ENCODE data around the gene GPC3.
"Not testable (repeated sequence)": the region's sequence is repeated elsewhere in the genome, so short reads cannot be mapped to it uniquely, and the experiment has no call there.

Gene GPC3

GRCh38 chrX:133543654-133544053 lies 441.7 kb downstream of the GPC3 start:
- DNase-seq, result no peak

DNA sequence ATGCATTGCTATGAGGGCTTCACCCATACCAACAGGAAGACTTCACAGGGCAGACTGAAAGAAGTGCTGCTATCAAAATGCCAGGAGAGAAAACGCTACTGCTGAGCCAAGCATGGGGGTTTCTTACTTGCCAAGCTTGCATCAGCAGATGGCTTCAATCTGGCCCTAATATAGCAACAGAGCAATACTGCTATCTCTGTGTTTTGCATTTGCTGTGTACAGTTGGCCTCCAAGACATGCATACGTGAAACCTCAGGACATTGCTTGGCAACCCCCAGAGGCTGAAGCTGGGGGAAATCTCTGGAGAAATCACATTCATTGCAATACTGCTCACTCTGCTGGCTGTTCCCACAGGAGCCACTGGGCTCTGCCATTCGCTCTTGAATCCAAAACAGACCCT lies 442.9 kb downstream of the GPC3 start:
- DNase-seq, result no peak

DNA sequence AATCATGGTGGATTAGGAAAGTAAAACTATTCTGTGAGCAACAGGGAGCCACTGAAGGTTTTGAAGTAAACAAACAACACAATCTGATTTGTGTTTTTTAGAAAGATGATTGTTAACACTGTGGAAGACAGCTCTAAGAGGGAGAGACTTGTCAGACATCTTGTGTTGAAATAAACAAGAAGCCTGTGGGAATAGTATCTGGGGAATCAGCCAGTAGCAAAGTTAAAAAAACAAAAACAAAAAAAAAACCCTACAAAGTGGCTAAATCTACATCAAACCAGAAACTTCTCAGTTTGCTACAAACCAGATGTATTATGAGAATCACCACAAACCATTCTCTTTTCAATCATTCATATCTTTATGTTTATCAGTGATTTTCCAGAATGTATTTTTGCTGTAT lies 444.4 kb downstream of the GPC3 start:
- DNase-seq, result no peak

DNA sequence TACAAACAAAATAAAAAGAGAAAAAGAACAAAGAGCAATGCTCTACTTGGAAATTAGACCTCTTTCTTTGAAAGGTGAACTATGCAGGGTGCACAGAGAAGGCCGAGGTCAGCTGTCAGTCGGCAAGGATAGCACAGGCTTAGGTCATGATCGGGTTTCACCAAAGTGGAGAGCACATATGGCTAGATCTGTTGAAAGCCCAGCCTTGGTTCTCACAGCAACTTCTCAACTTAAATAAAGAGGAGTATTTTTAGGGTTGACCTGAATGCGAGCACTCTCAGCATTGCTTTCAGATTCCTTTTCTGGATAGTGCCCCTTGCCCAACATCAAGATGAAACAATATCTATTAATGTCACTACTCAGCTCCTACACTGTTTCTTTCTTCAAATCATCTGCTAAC lies 447.2 kb downstream of the GPC3 start:
- DNase-seq, result no peak

- no peak for DNase-seq
These were observed 448.3 kb downstream of the GPC3 start for GRCh38 chrX:133537142-133537541.

DNA sequence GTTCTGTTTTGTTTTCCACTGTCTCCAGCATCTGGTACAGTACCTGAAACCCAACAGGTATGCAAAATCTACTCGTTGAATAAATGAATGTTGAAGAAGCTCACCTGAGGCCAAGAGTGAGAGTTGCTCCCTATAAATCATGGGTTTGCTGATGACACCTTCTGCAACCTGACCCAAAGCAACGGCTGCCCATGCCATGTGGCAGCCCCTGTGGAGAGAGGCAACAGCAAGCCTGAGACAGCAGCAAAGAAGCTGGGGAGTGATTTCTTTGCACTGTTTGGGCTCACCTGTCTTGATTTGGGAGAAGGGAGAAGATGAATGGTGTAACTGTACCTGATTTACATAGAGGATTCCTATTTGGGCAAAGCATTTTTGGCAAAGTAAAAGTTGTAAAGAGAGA lies 450.3 kb downstream of the GPC3 start:
- DNase-seq, result no peak

- DNase-seq, result no peak
These were observed 451.2 kb downstream of the GPC3 start for GRCh38 chrX:133534172-133534571.

- DNase-seq, result no peak
These were observed 452.1 kb downstream of the GPC3 start for GRCh38 chrX:133533249-133533648.

DNA sequence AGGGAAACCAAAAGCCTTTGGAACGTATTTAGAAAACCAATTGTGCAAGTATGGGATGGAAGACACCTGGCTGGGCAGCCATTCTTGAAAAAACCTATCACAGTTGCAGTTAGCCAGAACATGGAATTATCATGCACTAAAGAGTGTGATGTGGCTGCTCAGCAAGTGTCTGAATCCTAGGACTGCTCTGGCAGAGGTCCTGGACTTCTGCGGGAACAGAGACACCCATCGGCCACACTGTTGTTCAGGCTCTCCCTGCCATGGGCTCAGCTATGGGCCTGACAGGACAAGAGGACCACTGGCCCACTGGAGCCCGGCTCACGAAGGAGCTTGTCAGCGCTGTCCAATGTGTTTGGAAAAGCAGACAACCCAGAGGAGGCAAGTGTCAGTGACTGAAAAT lies 454.4 kb downstream of the GPC3 start:
- DNase-seq, result no peak

DNA sequence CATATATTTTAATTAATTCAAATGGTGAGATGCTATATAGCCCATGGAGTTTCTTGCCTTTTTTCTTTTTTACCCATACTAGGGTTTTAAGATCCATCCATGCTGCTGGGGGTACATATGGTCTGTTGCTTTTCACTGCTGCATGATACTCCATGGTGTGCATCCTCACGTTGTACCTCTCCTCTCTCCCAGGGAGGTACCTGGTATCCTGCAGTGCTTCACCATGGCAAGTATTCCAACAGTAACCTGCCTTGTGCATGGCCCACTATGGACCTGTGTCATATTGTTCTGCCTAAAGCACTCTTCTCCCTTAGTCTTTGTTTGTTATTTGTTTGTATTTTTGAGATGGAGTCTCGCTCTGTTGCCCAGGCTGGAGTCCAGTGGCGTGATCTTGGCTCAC lies 455.8 kb downstream of the GPC3 start:
- no peak for DNase-seq

DNA sequence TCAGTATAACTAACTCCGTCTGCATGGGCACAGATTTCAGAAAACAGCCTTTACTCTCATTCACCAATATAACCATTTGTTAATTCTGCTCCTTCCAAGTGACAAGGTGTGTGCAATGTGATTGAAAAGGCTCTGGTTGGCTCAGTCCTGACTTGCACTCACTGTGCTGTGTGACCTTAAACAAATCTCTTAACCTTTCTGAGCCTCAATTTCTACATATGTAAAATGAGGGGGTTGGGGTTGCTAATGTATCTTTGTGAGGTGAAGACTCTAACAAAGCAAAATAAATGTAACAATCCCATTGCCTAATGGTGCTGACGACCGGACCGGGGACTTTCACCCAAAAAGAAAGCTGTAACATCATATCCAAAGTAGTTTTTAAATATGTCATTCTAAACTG lies 457.6 kb downstream of the GPC3 start:
- no peak for DNase-seq

GRCh38 chrX:133527415-133527814 lies 458.0 kb downstream of the GPC3 start:
- DNase-seq, result no peak

DNA sequence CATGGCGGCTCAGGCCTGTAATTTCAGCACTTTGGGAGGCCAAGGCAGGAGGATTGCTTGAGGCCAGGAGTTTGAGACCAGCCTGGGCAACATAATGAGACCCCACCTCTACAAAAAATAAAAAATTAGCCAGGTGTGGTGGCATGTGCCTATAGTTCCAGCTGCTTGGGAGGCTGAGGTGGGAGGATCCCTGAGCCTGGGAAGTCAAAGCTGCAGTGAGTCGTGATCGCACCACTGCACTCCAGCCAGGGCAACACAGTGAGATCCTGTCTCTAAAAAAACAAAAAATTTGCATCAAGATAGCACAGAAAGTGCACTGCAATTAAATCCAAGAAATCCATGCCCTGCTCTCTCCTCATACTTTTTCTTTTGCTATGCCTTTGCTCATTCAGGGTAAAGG lies 458.6 kb downstream of the GPC3 start:
- DNase-seq, result not testable (repeated sequence)

- DNase-seq, result no peak
These were observed 461.9 kb downstream of the GPC3 start for GRCh38 chrX:133523526-133523925.

DNA sequence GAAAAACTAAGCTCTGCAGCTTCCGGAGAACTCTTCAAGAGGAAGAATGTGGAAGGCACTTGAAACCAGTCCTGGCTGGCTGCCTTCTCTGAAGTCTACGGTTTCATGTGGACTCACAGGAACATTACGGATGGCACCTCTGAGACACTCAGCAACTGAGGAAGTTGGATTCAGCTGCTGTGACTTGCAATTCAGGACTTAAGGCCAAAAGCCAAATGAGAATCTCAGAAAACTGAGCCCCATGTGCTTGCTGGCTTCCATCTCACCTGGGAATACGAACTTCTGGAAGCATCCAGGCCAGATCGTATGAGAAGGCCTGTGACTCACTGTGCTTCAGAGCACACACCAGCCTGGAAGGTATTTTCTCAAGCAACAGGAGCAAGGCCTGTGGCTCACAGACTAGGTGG lies 462.3 kb downstream of the GPC3 start:
- no peak for DNase-seq

- no peak for DNase-seq
These were observed 468.7 kb downstream of the GPC3 start for GRCh38 chrX:133516686-133517085.

GRCh38 chrX:133514486-133514885 lies 470.9 kb downstream of the GPC3 start:
- DNase-seq, result no peak

DNA sequence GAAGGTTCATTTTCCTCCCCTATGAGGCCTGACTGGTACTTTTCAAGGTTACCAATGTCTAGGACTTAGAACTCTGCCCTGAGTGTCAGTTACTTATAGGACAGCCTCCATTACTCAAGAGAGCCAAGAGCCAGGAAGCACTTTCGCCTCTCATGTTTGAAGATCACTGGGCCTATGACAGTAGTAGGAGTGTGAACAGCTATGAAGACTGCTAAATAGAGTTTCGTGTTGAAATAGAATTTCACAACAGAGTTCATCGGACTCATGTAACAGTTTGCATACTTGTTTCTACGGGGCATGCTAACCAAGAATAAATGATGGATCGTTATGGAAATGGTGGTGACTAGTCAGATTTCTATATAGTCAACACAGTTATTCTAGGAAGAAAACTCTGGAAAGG lies 472.3 kb downstream of the GPC3 start:
- no peak for DNase-seq

GRCh38 chrX:133511041-133511440 lies 474.4 kb downstream of the GPC3 start:
- DNase-seq, result no peak

DNA sequence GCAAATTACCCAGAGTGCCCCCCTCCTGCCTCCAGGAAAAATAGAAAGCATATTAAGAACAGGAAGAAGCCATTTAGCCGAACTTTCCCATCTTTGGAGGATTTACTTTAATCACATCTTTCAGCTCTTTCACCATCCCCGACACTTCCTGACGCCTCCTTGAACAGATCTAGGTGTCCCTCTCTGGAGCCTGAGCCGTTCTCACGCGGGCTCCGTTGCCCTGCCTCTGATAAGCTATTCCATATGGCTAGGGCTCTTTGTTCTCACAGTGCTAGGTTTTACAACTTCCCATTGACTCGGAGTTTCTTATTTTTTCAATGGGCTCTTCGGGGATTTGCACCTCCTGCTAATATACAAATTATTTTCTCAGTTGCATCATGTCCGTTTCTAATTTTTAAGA lies 488.0 kb downstream of the GPC3 start:
- DNase-seq, result no peak

DNA sequence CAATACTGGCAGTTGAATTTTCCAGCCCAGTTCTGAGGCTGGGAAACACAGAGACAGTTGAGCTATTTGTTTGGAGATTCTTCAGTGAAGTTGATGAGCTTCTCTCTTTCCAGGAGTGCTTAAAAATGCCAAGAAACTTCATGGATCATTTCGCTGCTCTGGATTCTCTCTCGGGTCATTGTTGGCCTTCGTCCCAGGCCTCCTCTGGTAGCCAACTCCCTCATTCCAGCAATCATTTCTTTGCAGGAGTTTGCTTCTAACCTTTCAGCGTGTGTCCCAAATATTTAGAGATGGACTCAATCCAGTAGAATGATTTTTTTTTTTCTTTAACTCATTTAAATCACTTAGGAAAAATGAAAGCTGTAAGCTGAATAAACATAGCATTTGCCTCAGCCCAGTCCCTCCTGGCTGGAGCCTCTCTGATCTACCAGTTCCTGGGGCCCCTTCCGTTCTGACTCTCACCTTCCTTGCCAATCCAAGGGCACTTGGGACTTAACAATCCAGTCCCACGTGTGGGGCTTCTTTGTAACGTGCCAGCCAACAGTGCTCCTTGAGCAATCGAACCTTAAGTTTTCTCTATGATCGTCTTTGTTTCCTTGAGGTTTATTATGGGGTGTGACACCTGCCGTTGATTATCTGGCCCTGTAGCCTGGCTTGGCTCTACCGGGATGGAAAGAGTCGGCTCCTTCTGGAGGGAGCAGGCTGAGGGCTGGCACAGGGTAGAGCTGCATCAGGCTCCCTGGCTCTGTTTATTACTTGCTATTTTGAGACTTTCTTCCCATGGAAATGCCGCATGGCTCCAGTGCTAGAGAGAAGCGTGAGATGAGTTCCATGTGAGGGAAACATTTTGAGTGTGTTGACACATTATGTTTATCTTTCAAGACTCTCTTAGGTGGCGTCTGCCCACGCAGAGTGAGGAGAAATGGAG lies 489.7 kb downstream of the GPC3 start:
- DNase-seq, result no peak

GRCh38 chrX:133493366-133493765 lies 492.0 kb downstream of the GPC3 start:
- no peak for DNase-seq

GRCh38 chrX:133490955-133491354 lies 494.4 kb downstream of the GPC3 start:
- DNase-seq, result no peak
